Activated naive CD4-positive, alpha-beta T cell treated with anti-CD3 and anti-CD28 coated beads for 36 hours (primary cell): Measurements from ENCODE around the gene FBXL5. TPM values are rescaled to one million over a fixed set of nuclear protein-coding genes. Genes with fewer than 3 reads are reported as not detected.

Source experiments
- CTCF ChIA-PET: fragments of 350-600 bp; sonication (Branson Sonifier 250); formaldehyde crosslinking; loops from one replicate; lab custom pipeline; 2021; ENCODE audit warnings: antibody characterized with exemption; lab: Charles Lee
- DNase-seq: peaks from one replicate; pipeline ENCODE4 v3.0.0-alpha.2; 2020
- H3K27ac Mint-ChIP-seq: one replicate; pipeline ENCODE4 v1.8.0; 2021; ENCODE audit warnings: mild to moderate bottlenecking, mixed read lengths
- H3K27me3 Mint-ChIP-seq: one replicate; pipeline ENCODE4 v1.8.0; 2021; ENCODE audit warnings: low read depth, mixed read lengths
- H3K36me3 Mint-ChIP-seq: one replicate; pipeline ENCODE4 v1.8.0; 2021; ENCODE audit warnings: low read depth, mixed read lengths
- H3K4me1 Mint-ChIP-seq: one replicate; pipeline ENCODE4 v1.8.0; 2021; ENCODE audit warnings: low read depth, mixed read lengths
- H3K4me3 Mint-ChIP-seq: one replicate; pipeline ENCODE4 v1.8.0; 2021; ENCODE audit warnings: mild to moderate bottlenecking, moderate library complexity, mixed read lengths
- H3K9me3 Mint-ChIP-seq: one replicate; pipeline ENCODE4 v1.8.0; 2021; ENCODE audit warnings: mixed read lengths
- intact Hi-C: fragments of 100-400 bp; cut with micrococcal nuclease; formaldehyde crosslinking; loops from one replicate; pipeline ENCODE4 v1.15.1; 2023
- total RNA-seq, 2 experiments: library from RNA; stranded (reverse); gene quantifications; one replicate each; pipeline ENCODE4 v1.2.3, GENCODE V29; 2021

FBXL5 gene
- total RNA-seq, 2 experiments from 2014 or later, result 30.8 to 31.0 TPM

GRCh38 chr4:15658136-15658770 lies 3.1 kb upstream of the FBXL5 start:
- no peak overlapping the region for H3K4me3 Mint-ChIP-seq

GRCh38 chr4:15657366-15657765 lies 2.2 kb upstream of the FBXL5 start:
- no peak for DNase-seq
- Mint-ChIP-seq H3K9me3 (no peaks in the 10 kb centered on the region), H3K4me1 (peaks cover 65% of the 10 kb centered on the region), H3K27ac (no peak overlapping the region), H3K36me3 (peaks cover 3% of the 10 kb centered on the region), H3K27me3 (no peaks in the 10 kb centered on the region), H3K4me3 (no peak overlapping the region)
- CTCF ChIA-PET, result interaction anchor here (0.5 to 0.7 kb wide), 2 partner anchors 261 to 424 kb away, joined by 3 read pairs; no protein-coding TSS in a partner anchor
- intact Hi-C loops, result loop anchor here (5.0 to 10.0 kb wide), 3 partner anchors 560 to 2003 kb away; no protein-coding TSS in a partner anchor

More at GRCh38 chr4:15658136-15658770, 3.1 kb upstream of the FBXL5 start:
- Mint-ChIP-seq H3K36me3 (peaks cover 3% of the 10 kb centered on the region), H3K4me1 (peaks cover 57% of the 10 kb centered on the region), H3K27me3 (no peaks in the 10 kb centered on the region), H3K27ac (no peak overlapping the region), H3K9me3 (no peaks in the 10 kb centered on the region)
- CTCF ChIA-PET, result interaction anchor here (0.5 kb wide), 1 partner anchor 262 kb away, joined by 3 read pairs; no protein-coding TSS in a partner anchor
- intact Hi-C loops, result loop anchor here (5.0 to 10.0 kb wide), 3 partner anchors 559 to 2003 kb away; no protein-coding TSS in a partner anchor
- no peak for DNase-seq

GRCh38 chr4:15656038-15656470 lies 897 bp upstream of the FBXL5 start:
- peak; percentile 20 for DNase-seq
- intact Hi-C loops, result loop anchor here (5.0 to 10.0 kb wide), 3 partner anchors 561 to 2001 kb away; no protein-coding TSS in a partner anchor
- Mint-ChIP-seq H3K9me3 (no peaks in the 10 kb centered on the region), H3K4me3 (peak overlapping the region; percentile 91), H3K4me1 (peaks cover 69% of the 10 kb centered on the region), H3K27ac (peak overlapping the region; percentile 95), H3K36me3 (peaks cover 3% of the 10 kb centered on the region), H3K27me3 (no peaks in the 10 kb centered on the region)
- CTCF ChIA-PET, result interaction anchor here (0.7 to 1.6 kb wide), 3 partner anchors 30 to 198 kb away, joined by 3 to 6 read pairs (median 3); no protein-coding TSS in a partner anchor

- Mint-ChIP-seq H3K9me3 (no peaks in the 10 kb centered on the region), H3K27ac (peak overlapping the region; percentile 96), H3K36me3 (peaks cover 3% of the 10 kb centered on the region), H3K27me3 (no peaks in the 10 kb centered on the region), H3K4me3 (peak overlapping the region; percentile 99), H3K4me1 (peaks cover 67% of the 10 kb centered on the region)
- intact Hi-C loops, result loop anchor here (1.0 to 10.0 kb wide), 14 partner anchors 27 to 2000 kb away; partner anchors contain the start of genes BST1, CD38, CPEB2 and FAM200B
- CTCF ChIA-PET, result interaction anchor here (0.7 to 1.6 kb wide), 5 partner anchors 12 to 194 kb away, joined by 3 to 6 read pairs (median 3); no protein-coding TSS in a partner anchor
- peak; percentile 44 for DNase-seq
Observed at GRCh38 chr4:15654593-15655222, 449 bp downstream of the FBXL5 start.

GRCh38 chr4:15653864-15654592 lies 1.1 kb downstream of the FBXL5 start:
- peak; percentile 15 for DNase-seq
- Mint-ChIP-seq H3K4me3 (peak overlapping the region; percentile 99), H3K4me1 (peaks cover 67% of the 10 kb centered on the region), H3K27ac (peak overlapping the region; percentile 96), H3K36me3 (peaks cover 3% of the 10 kb centered on the region), H3K9me3 (no peaks in the 10 kb centered on the region), H3K27me3 (no peaks in the 10 kb centered on the region)
- CTCF ChIA-PET, result interaction anchor here (0.7 to 1.6 kb wide), 8 partner anchors 9 to 193 kb away, joined by 3 to 4 read pairs (median 3); no protein-coding TSS in a partner anchor
- intact Hi-C loops, result loop anchor here (2.0 to 10.0 kb wide), 6 partner anchors 117 to 1999 kb away; no protein-coding TSS in a partner anchor

- Mint-ChIP-seq H3K4me3 (peak overlapping the region; percentile 99), H3K9me3 (no peaks in the 10 kb centered on the region), H3K4me1 (peaks cover 70% of the 10 kb centered on the region), H3K36me3 (peaks cover 3% of the 10 kb centered on the region), H3K27me3 (no peaks in the 10 kb centered on the region), H3K27ac (peak overlapping the region; percentile 96)
- CTCF ChIA-PET, result interaction anchor here (0.7 to 1.6 kb wide), 6 partner anchors 8 to 401 kb away, joined by 3 to 4 read pairs (median 3); no protein-coding TSS in a partner anchor
- DNase-seq, result no peak
- intact Hi-C loops, result loop anchor here (5.0 to 10.0 kb wide), 4 partner anchors 401 to 1999 kb away; no protein-coding TSS in a partner anchor
Observed at GRCh38 chr4:15653420-15653819, 1.7 kb downstream of the FBXL5 start.

- Mint-ChIP-seq H3K27me3 (no peaks in the 10 kb centered on the region), H3K9me3 (no peaks in the 10 kb centered on the region), H3K4me1 (peaks cover 68% of the 10 kb centered on the region), H3K27ac (peak overlapping the region; percentile 96), H3K4me3 (peak overlapping the region; percentile 99), H3K36me3 (peaks cover 3% of the 10 kb centered on the region)
- intact Hi-C loops, result loop anchor here (5.0 to 10.0 kb wide), 4 partner anchors 401 to 1998 kb away; no protein-coding TSS in a partner anchor
- DNase-seq, result no peak
- CTCF ChIA-PET, result interaction anchor here (1.3 to 2.1 kb wide), 5 partner anchors 16 to 419 kb away, joined by 3 to 6 read pairs (median 3); no protein-coding TSS in a partner anchor
Observed at GRCh38 chr4:15652841-15653240, 2.3 kb downstream of the FBXL5 start.

- Mint-ChIP-seq H3K4me1 (peaks cover 67% of the 10 kb centered on the region), H3K36me3 (peaks cover 3% of the 10 kb centered on the region), H3K9me3 (no peaks in the 10 kb centered on the region), H3K27me3 (no peaks in the 10 kb centered on the region), H3K4me3 (peak overlapping the region; percentile 28), H3K27ac (peak overlapping the region; percentile 55)
- CTCF ChIA-PET, result interaction anchor here (0.7 to 2.1 kb wide), 8 partner anchors 9 to 419 kb away, joined by 3 to 7 read pairs (median 4); no protein-coding TSS in a partner anchor
- intact Hi-C loops, result loop anchor here (5.0 to 10.0 kb wide), 4 partner anchors 400 to 1997 kb away; no protein-coding TSS in a partner anchor
- DNase-seq, result no peak
Observed at GRCh38 chr4:15652191-15652590, 3.0 kb downstream of the FBXL5 start.

- peak overlapping the region; percentile 28 for H3K4me3 Mint-ChIP-seq
- peak overlapping the region; percentile 55 for H3K27ac Mint-ChIP-seq
- intact Hi-C loops, result loop anchor here (2.0 to 10.0 kb wide), 5 partner anchors 227 to 1997 kb away; no protein-coding TSS in a partner anchor
Observed at GRCh38 chr4:15651676-15652075, 3.5 kb downstream of the FBXL5 start.

GRCh38 chr4:15649914-15650545 lies 5.1 kb downstream of the FBXL5 start:
- H3K4me3 Mint-ChIP-seq, result peak overlapping the region; percentile 50
- peaks cover 3% of the 10 kb centered on the region for H3K36me3 Mint-ChIP-seq
- DNase-seq, result peak; percentile 77
- peaks cover 64% of the 10 kb centered on the region for H3K4me1 Mint-ChIP-seq
- peak overlapping the region; percentile 77 for H3K27ac Mint-ChIP-seq
- H3K27me3 Mint-ChIP-seq, result no peaks in the 10 kb centered on the region
- no peaks in the 10 kb centered on the region for H3K9me3 Mint-ChIP-seq
- intact Hi-C loops, result loop anchor here (1.0 to 10.0 kb wide), 11 partner anchors 171 to 1995 kb away; no protein-coding TSS in a partner anchor
- CTCF ChIA-PET, result interaction anchor here (0.5 to 2.3 kb wide), 13 partner anchors 8 to 547 kb away, joined by 3 to 7 read pairs (median 4); no protein-coding TSS in a partner anchor

More at GRCh38 chr4:15651676-15652075, 3.5 kb downstream of the FBXL5 start:
- DNase-seq, result no peak
- Mint-ChIP-seq H3K9me3 (no peaks in the 10 kb centered on the region), H3K4me1 (peaks cover 65% of the 10 kb centered on the region), H3K27me3 (no peaks in the 10 kb centered on the region), H3K36me3 (peaks cover 3% of the 10 kb centered on the region)
- CTCF ChIA-PET, result interaction anchor here (0.7 to 2.3 kb wide), 13 partner anchors 8 to 420 kb away, joined by 3 to 7 read pairs (median 3); no protein-coding TSS in a partner anchor
